Tibial artery (tissue), 4 donors: ENCODE results near the gene CUL3.
A peak's percentile ranks its signal among the peaks of the same experiment; 100 is the strongest.
"Not testable (repeated sequence)": the region's sequence is repeated elsewhere in the genome, so short reads cannot be mapped to it uniquely, and the experiment has no call there.

Source experiments
- DNase-seq, 2 donors: peaks; one replicate each; pipeline ENCODE4 v3.0.0-alpha.2; 2019
- H3K27ac ChIP-seq, 2 donors: fragments of 200-600 bp; sonication (generic) in 1 of 2; 1 replicate in 1 of 2; 2 replicates in 1 of 2; pipeline ENCODE4 v1.5.1; 2018 to 2019; ENCODE audit warnings: mild to moderate bottlenecking in 1 of 2
- H3K27me3 ChIP-seq, 2 donors: fragments of 200-600 bp; sonication (generic) in 1 of 2; one replicate each; pipeline versions ENCODE4 v1.5.1 to v1.6.0; 2016 to 2019
- H3K36me3 ChIP-seq, 3 donors: fragments of 200-600 bp; sonication (generic) in 2 of 3; one replicate each; pipeline ENCODE4 v1.5.1; 2016 to 2019; ENCODE audit warnings: mild to moderate bottlenecking in 2 of 3
- H3K4me1 ChIP-seq, 4 donors: fragments of 200-600 bp; sonication (generic) in 2 of 4; 1 replicate in 3 of 4; 2 replicates in 1 of 4; pipeline ENCODE4 v1.5.1; 2016 to 2019
- H3K4me3 ChIP-seq, 2 donors: fragments of 200-600 bp; sonication (generic) in 1 of 2; 1 replicate in 1 of 2; 2 replicates in 1 of 2; pipeline ENCODE4 v1.5.1; 2018 to 2019; ENCODE audit warnings: mild to moderate bottlenecking in 2 of 2
- H3K9me3 ChIP-seq, 3 donors: fragments of 200-600 bp; sonication (generic) in 1 of 3; one replicate each; pipeline ENCODE4 v1.5.1; 2016 to 2019
- CTCF ChIP-seq, 2 experiments: fragments of 200-600 bp in 1 of 2; fragments of 450-650 bp in 1 of 2; IDR thresholded peaks; one replicate each; pipeline ENCODE4 v1.5.1; 2017 to 2019; ENCODE audit warnings: antibody characterized with exemption in 2 of 2, mild to moderate bottlenecking in 1 of 2, moderate library complexity in 1 of 2
- intact Hi-C: fragments of 100-400 bp; cut with DNase I; formaldehyde crosslinking; loops from one replicate; pipeline ENCODE4 v1.15.0; 2023; ENCODE audit warnings: low total_unique reads

The CUL3 gene

GRCh38 chr2:224506494-224506893 is 78.7 kb downstream of the CUL3 start:
- no peak overlapping the region for H3K27ac ChIP-seq
- no peaks in the 10 kb centered on the region for H3K9me3 ChIP-seq
- no peaks in the 10 kb centered on the region for H3K27me3 ChIP-seq
- intact Hi-C loops: no loop called here
- DNase-seq: no peak
- TF ChIP-seq CTCF (IDR thresholded peaks at IDR 0.05): no peak
- H3K4me1 ChIP-seq: peaks cover 0 to 16% (median 0%) of the 10 kb centered on the region in 4 donors
- no peak overlapping the region for H3K4me3 ChIP-seq
- peaks cover 34 to 39% (median 37%) of the 10 kb centered on the region in 3 donors for H3K36me3 ChIP-seq

- Histone ChIP-seq H3K4me3 (no peak overlapping the region), H3K9me3 (no peaks in the 10 kb centered on the region), H3K4me1 (no peaks in the 10 kb centered on the region), H3K36me3 (peaks cover 66 to 74% (median 69%) of the 10 kb centered on the region in 3 donors), H3K27me3 (no peaks in the 10 kb centered on the region), H3K27ac (no peak overlapping the region)
- no peak for TF ChIP-seq CTCF (IDR thresholded peaks at IDR 0.05)
- DNase-seq: no peak
- intact Hi-C loops: no loop called here
These were observed 86.2 kb downstream of the CUL3 start for GRCh38 chr2:224498991-224499390.

GRCh38 chr2:224492531-224492930 is 92.6 kb downstream of the CUL3 start:
- TF ChIP-seq CTCF (IDR thresholded peaks at IDR 0.05): no peak
- Histone ChIP-seq H3K36me3 (peaks cover 17 to 41% (median 24%) of the 10 kb centered on the region in 3 donors), H3K4me1 (no peaks in the 10 kb centered on the region), H3K9me3 (no peaks in the 10 kb centered on the region), H3K27ac (no peak overlapping the region), H3K4me3 (no peak overlapping the region), H3K27me3 (no peaks in the 10 kb centered on the region)
- no peak for DNase-seq
- intact Hi-C loops: no loop called here

- H3K36me3 ChIP-seq: peaks cover 0 to 25% (median 11%) of the 10 kb centered on the region in 3 donors
- intact Hi-C loops, H3K27ac ChIP-seq, DNase-seq, H3K4me3 ChIP-seq, H3K27me3 ChIP-seq, H3K9me3 ChIP-seq: not testable (repeated sequence)
- H3K4me1 ChIP-seq: peaks cover 0 to 25% (median 13%) of the 10 kb centered on the region in 4 donors
These were observed 97.2 kb downstream of the CUL3 start for GRCh38 chr2:224487940-224488339.

GRCh38 chr2:224485081-224486014 is 99.8 kb downstream of the CUL3 start:
- H3K27me3 ChIP-seq, intact Hi-C loops, H3K27ac ChIP-seq, H3K4me3 ChIP-seq, H3K9me3 ChIP-seq: not testable (repeated sequence)
- H3K36me3 ChIP-seq: peaks cover 9 to 18% (median 11%) of the 10 kb centered on the region in 3 donors
- peak; percentile 29 to 76 for DNase-seq
- H3K4me1 ChIP-seq: peaks cover 0 to 25% (median 14%) of the 10 kb centered on the region in 4 donors

GRCh38 chr2:224479826-224480225 is 105.3 kb downstream of the CUL3 start:
- Histone ChIP-seq H3K9me3 (no peaks in the 10 kb centered on the region), H3K4me3 (no peak overlapping the region), H3K27me3 (no peaks in the 10 kb centered on the region), H3K27ac (no peak overlapping the region), H3K36me3 (peaks cover 36 to 42% (median 40%) of the 10 kb centered on the region in 3 donors), H3K4me1 (peaks cover 0 to 5% (median 3%) of the 10 kb centered on the region in 4 donors)
- TF ChIP-seq CTCF (IDR thresholded peaks at IDR 0.05): no peak
- intact Hi-C loops: loop anchor here (10.0 kb wide), 1 partner anchor 85 kb away; no protein-coding TSS in a partner anchor
- DNase-seq: no peak
